ENCODE measurements around the gene TEKT5.
"Not testable (repeated sequence)": the region's sequence is repeated elsewhere in the genome, so short reads cannot be mapped to it uniquely, and the experiment has no call there.

The TEKT5 gene

GRCh38 chr16:10635365-10636021 lies 59.2 kb downstream of the TEKT5 start:
- FAIRE-seq (no peak), DNase-seq (ENCODE audit: low spot score) (no peak)

- not testable (repeated sequence) for FAIRE-seq; DNase-seq (ENCODE audit: low spot score)
Measured at GRCh38 chr16:10633429-10633828, 61.3 kb downstream of the TEKT5 start.

GRCh38 chr16:10631886-10632285 lies 62.8 kb downstream of the TEKT5 start:
- no peak for FAIRE-seq
- DNase-seq (ENCODE audit: low spot score), result no peak

GRCh38 chr16:10629592-10629963 lies 65.2 kb downstream of the TEKT5 start:
- FAIRE-seq (no peak), DNase-seq (ENCODE audit: low spot score) (no peak)

GRCh38 chr16:10625595-10626357 lies 69.0 kb downstream of the TEKT5 start:
- DNase-seq (ENCODE audit: low spot score), result no peak
- no peak for FAIRE-seq

GRCh38 chr16:10624527-10624926 lies 70.2 kb downstream of the TEKT5 start:
- DNase-seq (ENCODE audit: low spot score) (no peak), FAIRE-seq (no peak)

- DNase-seq (ENCODE audit: low spot score), result no peak
- no peak for FAIRE-seq
Measured at GRCh38 chr16:10623059-10623458, 71.7 kb downstream of the TEKT5 start.

- no peak for DNase-seq (ENCODE audit: low spot score)
- no peak for FAIRE-seq
Measured at GRCh38 chr16:10622036-10622921, 72.5 kb downstream of the TEKT5 start.

- DNase-seq (ENCODE audit: low spot score); FAIRE-seq: not testable (repeated sequence)
Measured at GRCh38 chr16:10621216-10621949, 73.3 kb downstream of the TEKT5 start.

- no peak for DNase-seq (ENCODE audit: low spot score)
- FAIRE-seq, result no peak
Measured at GRCh38 chr16:10620120-10620519, 74.6 kb downstream of the TEKT5 start.

- FAIRE-seq, result no peak
- no peak for DNase-seq (ENCODE audit: low spot score)
Measured at GRCh38 chr16:10619271-10619849, 75.4 kb downstream of the TEKT5 start.

- DNase-seq (ENCODE audit: low spot score), result no peak
- FAIRE-seq, result no peak
Measured at GRCh38 chr16:10618710-10619209, 76.0 kb downstream of the TEKT5 start.

- FAIRE-seq, result no peak
Measured at GRCh38 chr16:10617662-10618420, 76.9 kb downstream of the TEKT5 start.

GRCh38 chr16:10616756-10617640 lies 77.7 kb downstream of the TEKT5 start:
- no peak for DNase-seq (ENCODE audit: low spot score)
- no peak for FAIRE-seq

More at GRCh38 chr16:10617662-10618420, 76.9 kb downstream of the TEKT5 start:
- DNase-seq (ENCODE audit: low spot score), result no peak

GRCh38 chr16:10616419-10616755 lies 78.3 kb downstream of the TEKT5 start:
- FAIRE-seq (no peak), DNase-seq (ENCODE audit: low spot score) (no peak)

- no peak for FAIRE-seq
Measured at GRCh38 chr16:10614685-10615084, 80.0 kb downstream of the TEKT5 start.

GRCh38 chr16:10613785-10614485 lies 80.8 kb downstream of the TEKT5 start:
- no peak for FAIRE-seq

More at GRCh38 chr16:10614685-10615084, 80.0 kb downstream of the TEKT5 start:
- no peak for DNase-seq (ENCODE audit: low spot score)

GRCh38 chr16:10612649-10613179 lies 82.0 kb downstream of the TEKT5 start:
- DNase-seq (ENCODE audit: low spot score) (no peak), FAIRE-seq (no peak)

More at GRCh38 chr16:10613785-10614485, 80.8 kb downstream of the TEKT5 start:
- no peak for DNase-seq (ENCODE audit: low spot score)

Data from RCC 7860 (cell line).